GM19438 (cell line): ENCODE measurements around the gene CTH.
"Not testable (repeated sequence)": the region's sequence is repeated elsewhere in the genome, so short reads cannot be mapped to it uniquely, and the experiment has no call there.

Experiments
- ATAC-seq: cut with Tn5 transposase; IDR thresholded peaks from one replicate; pipeline ENCODE4 v1.9.1; 2021; ENCODE audit warnings: low read depth; ENCODE audit not compliant: unreplicated experiment

Gene CTH

DNA sequence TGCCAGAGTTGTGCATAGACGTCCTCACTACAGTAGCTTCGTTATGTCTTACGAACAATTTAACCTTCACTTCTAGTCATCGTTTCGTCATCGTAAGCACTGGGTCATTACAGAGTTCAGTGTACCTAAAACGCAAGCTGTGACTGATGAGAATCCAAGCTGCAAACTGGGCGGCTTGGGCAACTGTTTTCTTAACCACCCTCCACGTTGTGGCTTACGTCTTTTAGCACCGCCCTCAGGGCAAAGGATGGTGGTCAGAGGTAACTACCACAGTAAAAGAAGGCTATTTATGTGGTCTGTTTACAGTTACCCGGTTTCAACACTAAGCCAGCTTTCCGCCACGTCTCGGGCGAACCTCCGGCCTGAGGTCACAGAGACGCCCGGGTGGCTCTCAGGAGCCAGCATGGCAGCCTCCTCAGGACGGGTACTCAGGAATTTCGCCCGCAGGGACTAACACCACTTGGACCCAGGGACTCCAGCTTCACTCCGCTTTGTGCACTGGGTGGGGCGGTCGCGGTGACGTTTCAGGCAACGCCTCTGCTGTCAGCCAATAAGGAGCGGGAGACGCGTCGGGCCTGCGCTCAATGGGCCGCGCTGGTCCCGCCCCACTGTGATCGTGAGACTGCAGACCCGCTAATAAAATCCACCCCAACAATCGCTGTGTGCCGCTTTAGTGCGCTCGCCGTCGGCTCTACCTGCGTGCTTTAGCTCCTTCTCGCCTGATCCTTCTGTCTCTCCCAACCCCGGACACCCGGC lies at the start of gene CTH:
CTH (plus strand) TSS at position 665 of the 756 bp plus-strand sequence. CDS start 148 bp downstream, outside the sequence.
- ATAC-seq = peak; percentile 91

DNA sequence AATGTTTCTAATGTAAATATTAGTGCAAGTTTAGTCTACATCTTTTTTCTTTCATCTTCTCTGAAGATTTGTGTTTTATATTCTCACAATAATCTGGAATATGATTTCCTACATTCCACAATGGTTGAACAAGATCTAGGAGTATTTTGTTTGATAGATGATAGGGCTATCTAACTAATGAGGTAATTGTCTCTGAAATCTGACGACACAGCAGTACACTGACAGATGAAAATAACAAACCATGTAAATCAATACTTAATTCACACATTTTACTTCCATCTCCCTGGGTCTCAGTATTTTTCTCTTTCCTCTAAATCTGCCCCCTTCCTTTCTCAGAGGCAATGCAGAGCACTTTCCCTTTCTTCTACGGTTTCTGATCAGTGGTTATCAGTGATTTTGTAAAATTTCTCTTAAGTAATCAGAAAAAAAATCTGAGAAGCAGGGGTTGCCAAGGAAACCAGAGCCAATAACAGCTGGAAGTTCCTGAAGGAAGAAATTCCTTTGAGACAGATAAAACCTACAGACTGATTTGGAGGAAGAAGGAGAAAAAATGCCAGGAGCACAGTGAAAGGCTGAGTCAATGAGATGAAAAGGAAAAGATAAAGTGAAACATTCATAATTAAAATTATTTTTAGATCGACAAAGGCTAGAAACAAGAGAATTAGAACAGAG lies 49.2 kb upstream of the CTH start:
- no peak for ATAC-seq

DNA sequence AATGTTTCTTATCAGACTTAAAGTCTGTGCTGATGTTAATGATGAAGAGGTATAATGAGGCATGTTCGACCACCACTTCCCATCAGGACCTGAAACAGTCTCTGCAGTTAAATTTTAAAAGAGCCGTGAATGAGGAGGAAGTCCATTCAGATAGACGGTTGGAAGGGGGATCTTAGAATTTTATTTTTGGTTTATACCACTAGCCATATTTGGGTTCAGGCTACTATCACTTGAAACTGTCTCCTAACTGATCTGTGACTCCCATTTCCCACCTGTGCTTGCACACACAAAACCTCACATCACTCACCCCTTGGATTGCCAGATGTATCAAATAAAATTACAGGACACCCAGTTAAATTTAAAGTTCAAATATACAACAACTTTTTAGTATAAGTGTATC lies 46.6 kb upstream of the CTH start:
- no peak for ATAC-seq

DNA sequence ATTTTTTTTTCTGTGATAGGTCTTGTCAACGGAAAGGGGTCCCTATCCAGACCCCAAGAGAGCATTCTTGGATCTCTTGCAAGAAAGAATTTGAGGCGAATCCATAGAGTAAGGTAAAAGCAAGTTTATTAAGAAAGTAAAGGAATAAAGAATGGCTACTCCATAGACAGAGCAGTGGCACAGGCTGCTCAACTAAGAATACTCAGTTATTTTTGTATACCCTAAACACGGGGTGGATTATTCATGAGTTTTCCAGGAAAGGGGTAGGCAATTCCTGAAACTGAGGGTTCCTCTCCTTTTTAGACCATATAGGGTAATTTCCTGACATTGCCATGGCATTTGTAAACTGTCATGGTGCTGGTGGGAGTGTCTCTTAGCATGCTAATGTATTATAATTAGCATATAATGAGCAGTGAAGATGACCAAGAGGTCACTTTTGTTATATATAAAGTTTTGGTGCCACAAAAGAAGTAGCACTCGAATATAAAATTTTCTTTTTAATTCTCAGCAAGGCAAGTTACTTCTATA lies 44.6 kb upstream of the CTH start:
- ATAC-seq = not testable (repeated sequence)

DNA sequence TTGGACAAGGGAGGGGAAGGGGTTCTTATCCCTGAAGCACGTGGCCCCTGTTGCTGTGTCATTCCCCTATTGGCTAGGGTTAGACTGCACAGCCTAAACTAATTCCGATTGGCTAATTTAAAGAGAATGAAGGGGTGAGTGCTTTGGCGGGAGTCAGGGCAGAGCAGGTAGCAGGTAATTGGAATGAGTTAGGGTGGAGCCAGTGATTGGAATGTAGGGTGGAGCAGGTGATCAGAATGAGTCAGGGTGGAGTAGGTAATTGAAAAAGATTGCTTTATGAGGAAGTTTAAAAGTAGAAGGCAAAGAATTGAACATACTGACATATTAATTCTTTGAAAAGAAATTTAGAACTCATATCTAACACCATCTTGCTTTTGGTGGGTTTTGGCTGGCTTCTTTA lies 44.1 kb upstream of the CTH start:
- not testable (repeated sequence) for ATAC-seq

DNA sequence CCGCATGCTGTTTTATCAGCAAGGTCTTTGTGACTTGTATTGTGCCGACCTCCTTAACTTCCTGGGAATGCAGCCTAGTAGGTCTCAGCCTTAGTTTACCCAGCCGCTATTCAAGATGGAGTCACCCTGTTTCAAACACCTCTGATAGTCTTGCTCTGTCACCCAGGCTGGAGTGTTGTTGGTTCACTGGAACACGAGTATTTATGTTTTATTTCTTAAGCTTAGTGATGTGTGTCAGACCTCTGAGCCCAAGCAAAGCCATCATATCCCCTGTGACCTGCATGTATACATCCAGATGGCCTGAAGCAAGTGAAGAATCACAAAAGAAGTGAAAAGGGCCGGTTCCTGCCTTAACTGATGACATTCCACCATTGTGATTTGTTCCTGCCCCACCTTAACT lies 43.7 kb upstream of the CTH start:
- not testable (repeated sequence) for ATAC-seq

DNA sequence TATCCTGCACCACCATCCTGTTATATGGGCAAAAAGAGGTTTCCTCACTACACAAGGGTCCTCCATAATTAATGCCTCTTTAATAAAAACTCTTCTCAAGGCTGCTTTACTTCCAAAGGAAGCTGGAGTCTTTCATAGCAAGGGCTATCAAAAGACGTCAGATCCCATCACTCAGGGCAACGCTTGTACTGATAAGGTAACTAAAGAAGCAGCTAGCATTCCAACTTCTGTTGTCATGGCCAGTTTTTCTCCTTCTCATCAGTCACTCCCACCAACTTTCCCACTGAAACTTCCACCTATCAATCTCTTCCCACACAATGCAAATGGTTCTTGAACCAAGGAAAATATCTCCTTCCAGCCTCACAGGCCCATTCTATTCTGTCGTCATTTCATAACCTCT lies 39.5 kb upstream of the CTH start:
- not testable (repeated sequence) for ATAC-seq

DNA sequence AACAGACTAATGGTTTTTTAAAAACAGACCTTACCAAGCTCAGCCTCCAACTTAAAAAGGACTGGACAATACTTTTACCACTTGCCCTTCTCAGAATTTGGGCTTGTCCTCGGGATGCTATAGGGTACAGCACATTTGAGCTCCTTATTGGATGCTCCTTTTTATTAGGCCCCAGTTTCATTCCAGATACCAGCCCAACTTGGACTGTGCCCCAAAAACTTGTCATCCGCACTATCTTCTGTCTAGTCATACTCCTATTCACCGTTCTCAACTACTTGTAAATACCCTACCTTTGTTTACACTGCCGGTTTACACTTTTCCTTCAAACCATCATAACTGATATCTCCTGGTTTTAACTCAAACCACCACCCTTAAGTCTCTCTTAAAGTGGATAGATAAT lies 38.6 kb upstream of the CTH start:
- ATAC-seq = no peak

DNA sequence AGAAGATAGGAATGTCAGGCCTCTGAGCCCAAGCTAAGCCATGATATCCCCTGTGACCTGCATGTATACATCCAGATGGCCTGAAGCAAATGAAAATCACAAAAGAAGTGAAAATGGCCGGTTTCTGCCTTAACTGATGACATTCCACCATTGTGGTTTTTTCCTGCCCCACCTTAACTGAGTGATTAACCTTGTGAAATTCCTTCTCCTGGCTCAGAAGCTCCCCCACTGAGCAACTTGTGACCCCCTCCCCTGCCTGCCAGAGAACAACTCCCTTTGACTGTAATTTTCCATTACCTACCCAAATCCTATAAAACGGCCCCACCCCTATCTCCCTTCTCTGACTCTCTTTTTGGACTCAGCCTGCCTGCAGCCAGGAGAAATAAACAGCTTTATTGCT lies 37.5 kb upstream of the CTH start:
- ATAC-seq = not testable (repeated sequence)

DNA sequence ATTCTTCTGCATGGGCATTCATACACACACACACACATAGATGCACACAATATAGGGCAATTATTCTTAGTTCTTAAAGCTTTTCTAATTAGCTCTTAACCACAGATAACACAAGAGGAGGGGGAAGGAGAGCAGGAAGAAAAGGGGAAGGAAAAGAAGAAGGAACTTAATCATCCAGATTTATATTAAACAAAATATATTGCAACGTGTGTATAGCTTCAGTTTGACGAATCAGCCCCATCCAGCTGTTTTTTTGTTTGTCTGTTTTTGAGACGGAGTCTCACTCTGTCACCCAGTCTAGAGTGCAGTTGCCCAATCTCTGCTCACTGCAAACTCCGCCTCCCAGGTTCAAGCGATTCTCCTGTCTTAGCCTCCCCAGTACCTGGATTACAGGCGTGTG lies 34.9 kb upstream of the CTH start:
- ATAC-seq = no peak

DNA sequence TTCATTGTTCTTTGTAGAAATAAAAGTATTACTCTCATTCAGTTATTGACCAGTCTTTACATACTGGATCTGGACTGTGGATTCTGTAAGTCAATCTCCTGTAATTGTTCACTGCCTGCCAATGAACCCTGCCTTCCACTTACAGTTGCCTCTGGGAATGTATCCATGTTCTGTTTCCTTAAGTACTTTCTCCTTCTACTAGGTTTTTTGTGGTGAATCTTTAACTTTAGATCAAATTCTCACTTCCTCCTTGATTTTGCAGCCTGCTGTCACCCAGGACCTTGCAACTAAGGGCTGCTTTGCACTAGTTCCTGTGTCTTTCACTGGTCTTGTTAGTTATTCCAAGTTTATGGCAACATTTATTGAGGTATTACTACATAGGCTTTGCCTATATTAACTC lies 28.4 kb upstream of the CTH start:
- peak; percentile 92 for ATAC-seq

DNA sequence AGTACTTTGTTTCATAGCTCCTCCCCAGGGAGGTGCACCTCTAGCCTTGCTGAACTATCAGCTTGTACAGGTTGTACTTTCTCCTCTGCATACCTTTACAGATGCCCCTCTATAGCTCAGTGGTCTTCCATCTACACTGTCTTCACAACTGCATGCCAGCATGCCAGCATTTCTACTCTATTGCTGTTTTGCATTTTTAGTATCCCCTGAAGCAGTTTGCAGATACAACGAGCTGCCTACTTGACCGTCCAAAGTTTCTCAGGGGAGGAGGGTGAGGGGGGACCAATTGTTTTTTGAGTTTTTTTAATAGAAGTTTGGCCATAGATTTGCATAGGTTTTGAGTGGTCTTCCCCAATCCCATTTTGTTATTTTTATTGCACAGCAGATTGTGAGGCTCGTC lies 27.6 kb upstream of the CTH start:
- ATAC-seq = no peak

DNA sequence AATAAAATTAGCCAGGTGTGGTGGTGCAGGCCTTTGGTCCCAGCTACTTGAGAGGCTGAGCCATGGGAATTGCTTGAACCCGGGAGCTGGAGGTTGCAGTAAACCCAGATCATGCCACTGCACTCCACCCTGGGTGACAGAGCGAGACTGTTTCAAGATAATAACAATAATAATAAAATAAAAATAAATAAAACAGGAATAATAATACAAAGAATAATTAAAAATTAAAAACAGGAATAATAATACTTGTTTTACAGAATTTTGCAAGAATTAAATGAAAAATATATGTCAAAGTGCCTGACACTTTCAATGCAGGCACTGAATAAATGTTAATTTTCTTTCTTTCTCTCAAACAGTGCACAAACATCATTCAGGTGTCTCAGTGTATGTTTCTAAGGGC lies 26.5 kb upstream of the CTH start:
- no peak for ATAC-seq

DNA sequence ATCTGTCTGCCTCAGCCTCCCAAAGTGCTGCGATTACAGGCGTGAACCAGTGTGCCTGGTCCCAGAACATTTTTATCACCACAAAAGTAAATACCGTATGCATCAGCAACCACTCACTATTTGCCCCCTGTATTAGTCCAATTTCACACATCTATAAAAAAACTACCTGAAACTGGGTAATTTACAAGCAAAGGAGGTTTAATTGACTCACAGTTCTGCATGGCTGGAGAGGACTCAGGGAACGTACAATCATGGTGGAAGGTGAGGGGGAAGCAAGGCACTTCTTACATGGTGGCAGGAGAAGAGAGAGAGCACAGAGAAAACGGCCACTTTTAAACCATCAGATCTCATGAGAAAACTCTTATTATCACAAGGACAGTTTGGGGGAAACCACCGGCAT lies 25.6 kb upstream of the CTH start:
- no peak for ATAC-seq

DNA sequence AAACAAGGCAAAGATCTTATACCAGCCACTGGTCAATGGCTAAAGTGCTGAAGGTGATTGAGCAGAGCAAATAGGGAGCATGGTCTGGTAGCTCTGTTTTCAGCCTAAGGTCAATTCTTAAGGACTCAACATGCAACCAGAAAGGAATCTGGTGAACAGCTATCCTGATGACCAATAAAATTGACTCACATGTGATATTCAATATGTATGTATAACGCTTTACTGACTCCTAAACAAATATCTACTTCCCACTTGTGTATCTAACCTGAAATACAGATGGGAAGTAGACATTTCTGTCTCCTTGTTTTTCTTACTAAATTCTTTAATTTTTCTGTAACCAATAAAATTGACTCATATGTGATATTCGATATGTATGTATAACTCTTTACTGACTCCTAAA lies 24.9 kb upstream of the CTH start:
- ATAC-seq = no peak

DNA sequence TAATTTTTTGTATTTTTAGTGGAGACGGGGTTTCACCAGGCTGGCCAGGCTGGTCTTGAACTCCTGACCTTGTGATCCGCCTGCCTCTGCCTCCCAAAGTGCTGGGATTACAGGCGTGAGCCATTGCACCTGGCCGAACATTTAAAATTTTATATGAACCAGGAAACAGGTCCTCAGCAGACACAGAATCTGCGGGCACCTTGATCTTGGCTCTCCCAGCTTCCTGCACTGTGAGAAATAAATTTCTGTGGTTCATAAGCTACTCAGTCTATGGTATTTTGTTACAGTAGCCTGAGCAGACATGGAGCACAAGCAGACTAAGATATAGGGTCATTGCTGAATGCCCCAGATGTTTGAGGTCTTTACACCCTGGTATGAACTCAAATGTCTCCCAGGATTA lies 23.6 kb upstream of the CTH start:
- ATAC-seq = no peak

DNA sequence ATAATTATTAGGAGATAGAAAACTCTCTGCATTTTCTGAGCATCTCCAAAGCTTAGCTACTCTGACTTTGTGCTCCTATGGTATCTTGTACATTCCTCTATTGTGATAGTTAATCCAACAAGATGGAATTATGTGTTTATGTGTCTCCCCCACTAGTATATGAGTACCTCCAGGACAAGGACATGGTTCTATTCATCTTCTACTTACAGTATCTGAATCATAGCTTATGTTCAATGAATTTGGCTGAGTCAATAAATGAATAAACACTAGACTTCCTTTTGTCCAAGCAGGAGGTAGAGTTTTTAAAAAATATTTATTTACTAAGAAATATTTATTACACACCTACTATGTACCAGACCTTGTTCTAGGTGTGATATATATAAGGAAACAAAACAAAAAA lies 18.4 kb upstream of the CTH start:
- ATAC-seq = no peak

DNA sequence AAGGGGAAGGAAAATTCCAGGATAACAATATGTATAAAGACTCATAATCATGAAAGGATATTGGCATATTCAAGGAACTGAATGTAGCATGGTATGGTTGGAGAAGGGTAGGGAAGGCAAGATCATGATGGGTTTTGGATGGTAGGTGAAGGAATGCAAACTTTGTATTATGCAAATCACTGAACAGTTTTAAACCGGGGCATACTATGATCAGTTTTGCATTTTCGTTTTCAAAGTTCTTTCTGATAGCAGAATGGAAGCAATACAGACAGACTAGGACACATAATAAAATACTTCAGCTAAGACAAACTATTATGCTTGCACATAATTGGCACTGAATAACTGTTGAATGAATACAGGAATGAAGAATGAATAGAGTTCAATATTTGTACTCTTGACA lies 14.5 kb upstream of the CTH start:
- ATAC-seq = no peak

DNA sequence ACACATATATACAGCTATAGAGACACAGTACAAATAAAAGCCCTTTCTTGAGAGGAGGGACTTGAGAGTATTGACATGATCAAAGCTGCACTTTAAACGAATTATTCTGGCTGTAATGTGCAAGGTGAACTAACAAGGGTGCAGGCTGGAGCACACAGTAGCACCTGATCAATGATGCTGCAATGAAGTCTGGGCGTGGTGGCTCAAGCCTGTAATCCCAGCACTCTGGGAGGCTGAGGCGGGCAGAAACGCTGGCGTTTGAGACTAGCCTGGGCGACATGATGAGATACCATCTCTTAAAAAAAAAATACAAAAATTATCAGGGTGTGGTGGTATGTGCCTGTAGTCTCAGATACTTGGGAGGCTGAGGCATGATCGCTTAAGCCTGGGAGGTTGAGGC lies 14.1 kb upstream of the CTH start:
- ATAC-seq = no peak

DNA sequence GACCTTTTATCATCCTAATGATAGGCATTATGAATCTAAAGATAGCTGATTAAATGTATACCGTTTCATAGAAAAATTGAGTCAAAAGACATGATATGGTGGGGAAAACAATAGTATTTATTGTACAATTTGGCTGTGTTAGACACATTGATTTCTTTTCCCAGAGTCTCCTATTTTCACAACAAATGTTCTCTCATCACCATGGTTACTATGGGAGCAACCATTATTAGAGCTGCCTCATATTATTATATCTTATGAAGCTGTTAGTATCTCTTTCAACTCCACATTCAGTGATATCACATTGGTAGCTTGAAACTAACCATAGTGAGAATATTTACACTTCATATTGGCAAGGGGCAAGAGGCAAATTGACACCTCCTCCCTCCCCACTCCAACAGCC lies 10.7 kb upstream of the CTH start:
- ATAC-seq = no peak

DNA sequence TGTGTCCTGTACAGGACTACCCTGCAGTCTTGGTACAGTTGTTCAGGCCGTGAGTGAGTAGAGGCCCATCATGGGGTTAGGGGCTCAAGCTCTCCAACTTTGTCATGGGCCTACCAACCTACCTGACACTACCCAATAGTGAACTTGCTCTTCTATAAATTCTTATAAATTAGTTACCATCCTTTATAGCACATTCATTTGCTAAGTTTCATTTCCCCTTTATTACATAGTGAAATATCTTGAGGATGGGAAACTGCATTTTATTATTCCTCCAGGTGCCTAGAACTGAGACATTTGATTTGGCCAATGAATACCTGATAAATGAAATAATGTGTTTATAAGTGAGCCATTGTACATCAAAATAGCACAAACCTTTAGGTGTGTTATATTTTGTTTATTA lies 9.1 kb upstream of the CTH start:
- ATAC-seq = no peak

DNA sequence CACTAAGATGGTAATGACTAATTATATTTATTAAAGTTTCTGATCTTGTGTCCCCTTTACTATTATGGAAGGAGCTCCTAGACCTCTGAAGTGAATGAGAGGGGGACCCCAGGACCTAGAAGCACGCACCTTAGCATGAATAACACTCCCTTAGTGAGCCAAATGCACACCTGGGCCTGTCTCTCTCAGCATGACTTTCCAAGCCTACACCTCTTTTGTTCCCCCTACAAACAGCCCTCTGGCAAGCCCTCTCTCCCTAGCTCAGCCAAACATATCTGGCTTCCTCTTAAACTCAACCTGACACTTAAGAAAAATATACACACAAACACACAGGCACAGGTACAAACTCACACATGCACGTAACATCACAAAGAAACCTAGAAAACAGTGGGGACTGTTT lies 7.3 kb upstream of the CTH start:
- ATAC-seq = no peak
